ENCODE measurements around the gene EFCAB6. TPM values are rescaled to one million over a fixed set of nuclear protein-coding genes. Genes with fewer than 3 reads are reported as not detected.

The EFCAB6 gene
- total and polyA plus RNA-seq, 2 of the 13 experiments (the other 11 are each of a cell fraction or from before 2014, with no cell fraction given): not detected

- Histone ChIP-seq H3K4me2 (ENCODE audit: low read depth, low read length) (no peak overlapping the region), H3K36me3 (replicated peaks in 1 of 2; ENCODE audit: control insufficient read depth in 1 of 2, insufficient read depth in 2 of 2, low read length in 2 of 2) (no peaks in the 10 kb centered on the region), H3K79me2 (ENCODE audit: insufficient read depth, low read length) (no peaks in the 10 kb centered on the region), H3K4me3 (replicated peaks in 1 of 3; ENCODE audit: insufficient read depth in 1 of 3, low read depth in 2 of 3, low read length in 3 of 3) (no peak overlapping the region), H3K27ac (ENCODE audit: extremely low read length, insufficient read depth, low read length) (no peak overlapping the region), H3K27me3 (ENCODE audit: control insufficient read depth in 1 of 2, insufficient read depth in 2 of 2, low read length in 2 of 2) (no peaks in the 10 kb centered on the region; a peak in 2 of 5 replicates), H3K9me3 (ENCODE audit: low read length) (no peaks in the 10 kb centered on the region), H3K9ac (ENCODE audit: insufficient read depth, low read depth, low read length) (no peak overlapping the region), H3K4me1 (ENCODE audit: insufficient read depth, low read length) (no peaks in the 10 kb centered on the region), H2AFZ (ENCODE audit: low read length) (no peak overlapping the region), H4K20me1 (ENCODE audit: insufficient read depth, low read length) (no peaks in the 10 kb centered on the region)
- 37% methylated on average over 6 of the region's 6 CpGs for WGBS (ENCODE audit: low lambda C conversion rate)
- ATAC-seq (no peak), DNase-seq (ENCODE audit: low spot score) (no peak), FAIRE-seq (no peak)
- no TSS peak for BruUV-seq (replicated peaks)
- CTCF ChIA-PET (ENCODE audit: low intra/inter-chr PET ratio, low total read pairs): no interaction called here
- intact Hi-C loops (cut with micrococcal nuclease; ENCODE audit: unreplicated experiment) (no loop called here), in situ Hi-C loops (cut with HindIII; ENCODE audit: extremely low pct_ligation_motif_present, low pct_unique_long_range_greater_than_20kb) (no loop called here)
- POLR2A ChIA-PET: no interaction called here
- TF ChIP-seq ZMYM3 (CRISPR knock-in tag; IDR thresholded peaks at IDR 0.05) (no peak), TRIM24 (CRISPR knock-in tag; IDR thresholded peaks at IDR 0.05) (no peak), ISX (CRISPR knock-in tag; conservative IDR thresholded peaks at IDR 0.05) (no peak), SNAPC4 (CRISPR knock-in tag; IDR thresholded peaks at IDR 0.05) (no peak), SP140L (CRISPR knock-in tag; IDR thresholded peaks at IDR 0.05; ENCODE audit: borderline replicate concordance) (no peak), ZNF335 (CRISPR knock-in tag; IDR thresholded peaks at IDR 0.05) (no peak), DR1 (CRISPR knock-in tag; IDR thresholded peaks at IDR 0.05) (no peak), ZNF572 (CRISPR knock-in tag; IDR thresholded peaks at IDR 0.05) (no peak), ZNF260 (CRISPR knock-in tag; IDR thresholded peaks at IDR 0.05; ENCODE audit: borderline replicate concordance, low read depth) (no peak), ZNF788 (CRISPR knock-in tag; IDR thresholded peaks at IDR 0.05; ENCODE audit: borderline replicate concordance) (no peak), ZGPAT (CRISPR knock-in tag; IDR thresholded peaks at IDR 0.05) (no peak), ZNF124 (CRISPR knock-in tag; IDR thresholded peaks at IDR 0.05) (no peak), ZSCAN31 (CRISPR knock-in tag; IDR thresholded peaks at IDR 0.05; ENCODE audit: low read depth) (no peak)
Observed at GRCh38 chr22:43772831-43773230, 39.3 kb downstream of the EFCAB6 start.

All from HepG2 (cell line).